SK-N-SH treated with all-trans-retinoic acid at 6 μM for 48 hours (cell line): ENCODE data around the gene ADAMTS9.

Experiments used
- ATAC-seq: fragments of 200-7000 bp; cut with Tn5 transposase; 3 replicates; pipeline ENCODE4 v1.9.1; 2020; ENCODE audit warnings: mild to moderate bottlenecking, moderate library complexity
- ARNTL ChIP-seq: fragments of 450-650 bp; formaldehyde crosslinking; IDR thresholded peaks from 2 replicates; pipeline ENCODE4 v1.5.0; 2020; ENCODE audit warnings: low read depth, mild to moderate bottlenecking, moderate library complexity, borderline replicate concordance
- BACH2 ChIP-seq: fragments of 250-450 bp; sonication (Bioruptor Pico); IDR thresholded peaks from 2 replicates; pipeline ENCODE4 v1.9.0; 2021; ENCODE audit warnings: mild to moderate bottlenecking, borderline replicate concordance
- CREB5 ChIP-seq: fragments of 250-450 bp; sonication (Bioruptor Pico); IDR thresholded peaks from 2 replicates; pipeline ENCODE4 v1.5.1; 2020; ENCODE audit warnings: low read depth, mild to moderate bottlenecking, moderate library complexity
- CSDC2 ChIP-seq: fragments of 250-450 bp; sonication (Bioruptor Pico); IDR thresholded peaks from 2 replicates; pipeline ENCODE4 v1.5.0; 2020; ENCODE audit warnings: mild to moderate bottlenecking, moderate library complexity
- CSRNP3 ChIP-seq: fragments of 250-450 bp; sonication (Bioruptor Pico); IDR thresholded peaks from 2 replicates; pipeline ENCODE4 v1.5.1; 2021; ENCODE audit warnings: mild to moderate bottlenecking, moderate library complexity
- ESRRG ChIP-seq: fragments of 250-450 bp; sonication (Bioruptor Pico); IDR thresholded peaks from 2 replicates; pipeline ENCODE4 v1.6.1; 2021; ENCODE audit warnings: mild to moderate bottlenecking
- GLIS3 ChIP-seq: fragments of 250-450 bp; sonication (Bioruptor Pico); IDR thresholded peaks from 2 replicates; pipeline ENCODE4 v1.5.0; 2020; ENCODE audit warnings: mild to moderate bottlenecking, moderate library complexity
- ISL1 ChIP-seq: fragments of 250-450 bp; sonication (Bioruptor Pico); IDR thresholded peaks from 2 replicates; pipeline ENCODE4 v2.1.2; 2022; ENCODE audit warnings: mild to moderate bottlenecking, moderate library complexity
- OSR1 ChIP-seq: fragments of 250-450 bp; sonication (Bioruptor Pico); IDR thresholded peaks from 2 replicates; pipeline ENCODE4 v1.8.0; 2022; ENCODE audit warnings: moderate library complexity, mild to moderate bottlenecking, inconsistent platforms
- PPARA ChIP-seq: fragments of 250-450 bp; sonication (Bioruptor Pico); IDR thresholded peaks from 2 replicates; pipeline ENCODE4 v1.5.0; 2020; ENCODE audit warnings: mild to moderate bottlenecking, borderline replicate concordance
- RARB ChIP-seq: fragments of 250-450 bp; sonication (Bioruptor Pico); IDR thresholded peaks from 2 replicates; pipeline ENCODE4 v1.8.0; 2021; ENCODE audit warnings: mild to moderate bottlenecking, moderate library complexity
- SNAI2 ChIP-seq: fragments of 250-450 bp; sonication (Bioruptor Pico); IDR thresholded peaks from 2 replicates; pipeline ENCODE4 v1.5.0; 2020; ENCODE audit warnings: mild to moderate bottlenecking, moderate library complexity
- TCF4 ChIP-seq: fragments of 250-450 bp; sonication (Bioruptor Pico); IDR thresholded peaks from 2 replicates; pipeline ENCODE4 v1.8.0; 2021; ENCODE audit warnings: mild to moderate bottlenecking, moderate library complexity, borderline replicate concordance
- TOX ChIP-seq: fragments of 250-450 bp; sonication (Bioruptor Pico); IDR thresholded peaks from 2 replicates; pipeline ENCODE4 v1.8.0; 2021; ENCODE audit warnings: mild to moderate bottlenecking, moderate library complexity, borderline replicate concordance
- ZC3H10 ChIP-seq: fragments of 250-450 bp; sonication (Bioruptor Pico); IDR thresholded peaks from 2 replicates; pipeline ENCODE4 v1.5.1; 2021; ENCODE audit warnings: mild to moderate bottlenecking, moderate library complexity
- ZFP3 ChIP-seq: fragments of 250-450 bp; sonication (Bioruptor Pico); IDR thresholded peaks from 2 replicates; pipeline ENCODE4 v1.5.0; 2020; ENCODE audit warnings: mild to moderate bottlenecking, moderate library complexity
- ZFP30 ChIP-seq: fragments of 450-650 bp; formaldehyde crosslinking; IDR thresholded peaks from 2 replicates; pipeline ENCODE4 v1.5.0; 2022; ENCODE audit warnings: mild to moderate bottlenecking, moderate library complexity
- ZNF565 ChIP-seq: fragments of 450-650 bp; formaldehyde crosslinking; conservative IDR thresholded peaks from 2 replicates; pipeline ENCODE4 v1.5.0; 2020; ENCODE audit warnings: low read depth, mild to moderate bottlenecking, moderate library complexity
- ZNF70 ChIP-seq: fragments of 450-650 bp; formaldehyde crosslinking; IDR thresholded peaks from 2 replicates; pipeline ENCODE4 v1.5.0; 2020; ENCODE audit warnings: mild to moderate bottlenecking, moderate library complexity
- ZNF8 ChIP-seq: fragments of 450-650 bp; formaldehyde crosslinking; IDR thresholded peaks from 2 replicates; pipeline ENCODE4 v1.5.0; 2020; ENCODE audit warnings: mild to moderate bottlenecking, moderate library complexity
- TF ChIP-seq, protein P1 (sequence below): fragments of 250-450 bp; sonication (Bioruptor Pico); IDR thresholded peaks from 2 replicates; pipeline ENCODE4 v1.5.0; 2020; ENCODE audit warnings: mild to moderate bottlenecking, moderate library complexity
- TF ChIP-seq, protein P2 (sequence below): fragments of 250-450 bp; sonication (Bioruptor Pico); IDR thresholded peaks from 2 replicates; pipeline ENCODE4 v1.8.0; 2020; ENCODE audit warnings: mild to moderate bottlenecking, moderate library complexity, borderline replicate concordance
- TF ChIP-seq, protein P3 (sequence below): fragments of 250-450 bp; sonication (Bioruptor Pico); IDR thresholded peaks from 2 replicates; pipeline ENCODE4 v1.8.0; 2021; ENCODE audit warnings: low read depth, mild to moderate bottlenecking, moderate library complexity, borderline replicate concordance

The ADAMTS9 gene

GRCh38 chr3:64608741-64609140 is 79.1 kb downstream of the ADAMTS9 start (continued):
- TF ChIP-seq CSRNP3 (CRISPR knock-in tag) = no peak
- no peak for TF ChIP-seq SNAI2 (CRISPR knock-in tag)
- no peak for TF ChIP-seq ZNF8 (CRISPR knock-in tag)

DNA sequence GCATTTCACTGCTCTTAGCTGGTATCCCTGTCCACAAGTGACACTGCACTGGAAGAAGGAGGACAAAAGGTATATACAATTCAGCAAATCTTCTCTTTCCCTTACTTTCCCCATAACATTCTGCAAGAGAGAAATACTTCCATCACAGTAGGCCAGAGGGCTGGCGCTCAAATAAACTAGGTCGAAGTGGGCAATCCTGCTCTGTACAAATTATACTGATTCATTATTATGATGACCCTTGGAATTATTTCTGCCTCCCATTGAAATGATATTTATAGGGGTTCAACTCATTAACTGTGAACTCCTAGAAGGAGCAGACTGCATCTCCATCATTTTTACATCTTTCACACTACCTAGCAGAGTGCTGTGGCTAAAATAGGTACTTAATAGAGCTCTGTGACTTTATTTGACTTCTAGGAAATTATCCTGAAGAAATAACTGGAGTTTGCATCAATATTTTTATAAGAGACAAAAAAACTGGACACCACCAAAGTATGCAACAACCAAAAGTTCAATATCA is 80.7 kb downstream of the ADAMTS9 start:
- TF ChIP-seq, protein P1, sequence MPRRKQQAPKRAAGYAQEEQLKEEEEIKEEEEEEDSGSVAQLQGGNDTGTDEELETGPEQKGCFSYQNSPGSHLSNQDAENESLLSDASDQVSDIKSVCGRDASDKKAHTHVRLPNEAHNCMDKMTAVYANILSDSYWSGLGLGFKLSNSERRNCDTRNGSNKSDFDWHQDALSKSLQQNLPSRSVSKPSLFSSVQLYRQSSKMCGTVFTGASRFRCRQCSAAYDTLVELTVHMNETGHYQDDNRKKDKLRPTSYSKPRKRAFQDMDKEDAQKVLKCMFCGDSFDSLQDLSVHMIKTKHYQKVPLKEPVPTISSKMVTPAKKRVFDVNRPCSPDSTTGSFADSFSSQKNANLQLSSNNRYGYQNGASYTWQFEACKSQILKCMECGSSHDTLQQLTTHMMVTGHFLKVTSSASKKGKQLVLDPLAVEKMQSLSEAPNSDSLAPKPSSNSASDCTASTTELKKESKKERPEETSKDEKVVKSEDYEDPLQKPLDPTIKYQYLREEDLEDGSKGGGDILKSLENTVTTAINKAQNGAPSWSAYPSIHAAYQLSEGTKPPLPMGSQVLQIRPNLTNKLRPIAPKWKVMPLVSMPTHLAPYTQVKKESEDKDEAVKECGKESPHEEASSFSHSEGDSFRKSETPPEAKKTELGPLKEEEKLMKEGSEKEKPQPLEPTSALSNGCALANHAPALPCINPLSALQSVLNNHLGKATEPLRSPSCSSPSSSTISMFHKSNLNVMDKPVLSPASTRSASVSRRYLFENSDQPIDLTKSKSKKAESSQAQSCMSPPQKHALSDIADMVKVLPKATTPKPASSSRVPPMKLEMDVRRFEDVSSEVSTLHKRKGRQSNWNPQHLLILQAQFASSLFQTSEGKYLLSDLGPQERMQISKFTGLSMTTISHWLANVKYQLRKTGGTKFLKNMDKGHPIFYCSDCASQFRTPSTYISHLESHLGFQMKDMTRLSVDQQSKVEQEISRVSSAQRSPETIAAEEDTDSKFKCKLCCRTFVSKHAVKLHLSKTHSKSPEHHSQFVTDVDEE (CRISPR knock-in tag) = no peak
- TF ChIP-seq, protein P2, sequence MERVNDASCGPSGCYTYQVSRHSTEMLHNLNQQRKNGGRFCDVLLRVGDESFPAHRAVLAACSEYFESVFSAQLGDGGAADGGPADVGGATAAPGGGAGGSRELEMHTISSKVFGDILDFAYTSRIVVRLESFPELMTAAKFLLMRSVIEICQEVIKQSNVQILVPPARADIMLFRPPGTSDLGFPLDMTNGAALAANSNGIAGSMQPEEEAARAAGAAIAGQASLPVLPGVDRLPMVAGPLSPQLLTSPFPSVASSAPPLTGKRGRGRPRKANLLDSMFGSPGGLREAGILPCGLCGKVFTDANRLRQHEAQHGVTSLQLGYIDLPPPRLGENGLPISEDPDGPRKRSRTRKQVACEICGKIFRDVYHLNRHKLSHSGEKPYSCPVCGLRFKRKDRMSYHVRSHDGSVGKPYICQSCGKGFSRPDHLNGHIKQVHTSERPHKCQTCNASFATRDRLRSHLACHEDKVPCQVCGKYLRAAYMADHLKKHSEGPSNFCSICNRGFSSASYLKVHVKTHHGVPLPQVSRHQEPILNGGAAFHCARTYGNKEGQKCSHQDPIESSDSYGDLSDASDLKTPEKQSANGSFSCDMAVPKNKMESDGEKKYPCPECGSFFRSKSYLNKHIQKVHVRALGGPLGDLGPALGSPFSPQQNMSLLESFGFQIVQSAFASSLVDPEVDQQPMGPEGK (CRISPR knock-in tag) = no peak
- TF ChIP-seq CSDC2 = no peak
- no peak for TF ChIP-seq ZFP3 (CRISPR knock-in tag)
- no peak for TF ChIP-seq PPARA (CRISPR knock-in tag)
- TF ChIP-seq, protein P3, sequence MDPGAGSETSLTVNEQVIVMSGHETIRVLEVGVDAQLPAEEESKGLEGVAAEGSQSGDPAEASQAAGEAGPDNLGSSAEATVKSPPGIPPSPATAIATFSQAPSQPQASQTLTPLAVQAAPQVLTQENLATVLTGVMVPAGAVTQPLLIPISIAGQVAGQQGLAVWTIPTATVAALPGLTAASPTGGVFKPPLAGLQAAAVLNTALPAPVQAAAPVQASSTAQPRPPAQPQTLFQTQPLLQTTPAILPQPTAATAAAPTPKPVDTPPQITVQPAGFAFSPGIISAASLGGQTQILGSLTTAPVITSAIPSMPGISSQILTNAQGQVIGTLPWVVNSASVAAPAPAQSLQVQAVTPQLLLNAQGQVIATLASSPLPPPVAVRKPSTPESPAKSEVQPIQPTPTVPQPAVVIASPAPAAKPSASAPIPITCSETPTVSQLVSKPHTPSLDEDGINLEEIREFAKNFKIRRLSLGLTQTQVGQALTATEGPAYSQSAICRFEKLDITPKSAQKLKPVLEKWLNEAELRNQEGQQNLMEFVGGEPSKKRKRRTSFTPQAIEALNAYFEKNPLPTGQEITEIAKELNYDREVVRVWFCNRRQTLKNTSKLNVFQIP (CRISPR knock-in tag) = no peak
- no peak for TF ChIP-seq TOX
- no peak for TF ChIP-seq CREB5 (CRISPR knock-in tag)
- no peak for TF ChIP-seq OSR1
- no peak for TF ChIP-seq SNAI2 (CRISPR knock-in tag)
- TF ChIP-seq ZNF8 (CRISPR knock-in tag) = no peak
- TF ChIP-seq ISL1 (CRISPR knock-in tag) = no peak
- no peak for TF ChIP-seq ESRRG (CRISPR knock-in tag)
- no peak for TF ChIP-seq RARB (CRISPR knock-in tag)
- no peak for TF ChIP-seq BACH2 (CRISPR knock-in tag)
- TF ChIP-seq ZFP30 (CRISPR knock-in tag) = no peak
- TF ChIP-seq, all 23 proteins: peak for 0
- no peak for ATAC-seq

DNA sequence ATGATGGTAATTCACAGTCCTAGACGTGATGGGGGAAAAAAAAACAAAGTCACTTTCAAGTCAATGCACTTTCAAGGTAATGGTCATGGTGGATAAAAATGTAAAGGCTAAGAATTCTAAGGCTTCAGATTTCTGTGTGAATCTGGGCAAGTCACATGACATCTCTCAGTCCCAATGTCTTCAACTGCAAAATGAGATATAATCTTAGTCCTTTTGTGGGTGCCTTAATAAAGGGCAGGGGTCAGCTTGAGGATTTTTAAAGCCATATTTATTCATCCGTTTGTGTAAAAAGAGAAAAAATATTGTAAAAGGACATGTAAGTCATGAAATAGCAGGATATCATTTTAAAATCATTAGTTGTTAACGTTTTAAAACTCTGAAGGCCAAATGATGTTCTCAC is 83.5 kb downstream of the ADAMTS9 start:
- no peak for ATAC-seq
- TF ChIP-seq, protein P3 (CRISPR knock-in tag) = no peak
- TF ChIP-seq SNAI2 (CRISPR knock-in tag) (no peak), TCF4 (no peak), RARB (CRISPR knock-in tag) (no peak), CSDC2 (no peak), ZNF70 (CRISPR knock-in tag) (no peak), ZNF565 (CRISPR knock-in tag) (no peak), GLIS3 (CRISPR knock-in tag) (no peak), CREB5 (CRISPR knock-in tag) (no peak), ZC3H10 (no peak), ARNTL (CRISPR knock-in tag) (no peak), TOX (no peak), OSR1 (no peak), ZNF8 (CRISPR knock-in tag) (no peak), ZFP30 (CRISPR knock-in tag) (no peak), ESRRG (CRISPR knock-in tag) (no peak), PPARA (CRISPR knock-in tag) (no peak), CSRNP3 (CRISPR knock-in tag) (no peak), BACH2 (CRISPR knock-in tag) (no peak)
